ENCODE measurements around the gene ABCA12.
"Not testable (repeated sequence)": the region's sequence is repeated elsewhere in the genome, so short reads cannot be mapped to it uniquely, and the experiment has no call there.

Gene ABCA12

GRCh38 chr2:215138479-215138878 is at the start of gene ABCA12:
TSS of gene ABCA12 (minus strand) at chr2:215138626. CDS start at chr2:215138208, 418 bp downstream.
- no peak for DNase-seq

GRCh38 chr2:215188078-215188477 is 49.7 kb upstream of the ABCA12 start:
- DNase-seq, result no peak

GRCh38 chr2:215186021-215186420 is 47.6 kb upstream of the ABCA12 start:
- DNase-seq, result no peak

GRCh38 chr2:215178121-215178520 is 39.7 kb upstream of the ABCA12 start:
- no peak for DNase-seq

- DNase-seq, result no peak
Measured at GRCh38 chr2:215171796-215172195, 33.4 kb upstream of the ABCA12 start.

- no peak for DNase-seq
Measured at GRCh38 chr2:215171151-215171550, 32.7 kb upstream of the ABCA12 start.

- DNase-seq, result not testable (repeated sequence)
Measured at GRCh38 chr2:215166505-215166904, 28.1 kb upstream of the ABCA12 start.

GRCh38 chr2:215163319-215163718 is 24.9 kb upstream of the ABCA12 start:
- DNase-seq, result not testable (repeated sequence)

- DNase-seq, result no peak
Measured at GRCh38 chr2:215161301-215161829, 22.9 kb upstream of the ABCA12 start.

GRCh38 chr2:215160081-215160480 is 21.7 kb upstream of the ABCA12 start:
- no peak for DNase-seq

- no peak for DNase-seq
Measured at GRCh38 chr2:215156453-215156852, 18.0 kb upstream of the ABCA12 start.

- DNase-seq, result no peak
Measured at GRCh38 chr2:215149894-215150293, 11.5 kb upstream of the ABCA12 start.

- no peak for DNase-seq
Measured at GRCh38 chr2:215149486-215149885, 11.1 kb upstream of the ABCA12 start.

GRCh38 chr2:215149060-215149459 is 10.6 kb upstream of the ABCA12 start:
- DNase-seq, result no peak

- no peak for DNase-seq
Measured at GRCh38 chr2:215145611-215146010, 7.2 kb upstream of the ABCA12 start.

GRCh38 chr2:215144106-215144875 is 5.9 kb upstream of the ABCA12 start:
- no peak for DNase-seq

GRCh38 chr2:215143458-215143857 is 5.0 kb upstream of the ABCA12 start:
- no peak for DNase-seq

GRCh38 chr2:215141706-215142105 is 3.3 kb upstream of the ABCA12 start:
- DNase-seq, result no peak

- DNase-seq, result no peak
Measured at GRCh38 chr2:215140166-215140707, 1.8 kb upstream of the ABCA12 start.

GRCh38 chr2:215137741-215138340 is 585 bp downstream of the ABCA12 start:
- no peak for DNase-seq

GRCh38 chr2:215137329-215137686 is 1.1 kb downstream of the ABCA12 start:
- no peak for DNase-seq

GRCh38 chr2:215136669-215137328 is 1.6 kb downstream of the ABCA12 start:
- DNase-seq, result peak; percentile 16

GRCh38 chr2:215120401-215120800 is 18.0 kb downstream of the ABCA12 start:
- DNase-seq, result no peak

GRCh38 chr2:215119847-215120246 is 18.6 kb downstream of the ABCA12 start:
- no peak for DNase-seq
